Stomach (tissue), 9 donors: ENCODE measurements around the gene XPC. TPM values are rescaled to one million over a fixed set of nuclear protein-coding genes. Genes with fewer than 3 reads are reported as not detected.

Source experiments
- DNase-seq, 2 donors: peaks; one replicate each; pipeline versions ENCODE4 v3.0.0 to v3.0.0-alpha.2; 2013 to 2019
- H3K27ac ChIP-seq, 5 donors: fragments of 200-600 bp in 4 of 5; sonication (generic) in 4 of 5; one replicate each; pipeline ENCODE4 v1.5.1; 2013 to 2019; ENCODE audit warnings: mild to moderate bottlenecking in 1 of 5, moderate library complexity in 1 of 5
- H3K27me3 ChIP-seq, 3 donors: fragments of 200-600 bp; sonication (generic); one replicate each; pipeline ENCODE4 v1.5.1; 2017 to 2019; ENCODE audit warnings: mixed run types in 1 of 3
- H3K36me3 ChIP-seq, 4 donors: fragments of 200-600 bp; sonication (generic); 1 replicate in 3 of 4; 2 replicates in 1 of 4; pipeline ENCODE4 v1.5.1; 2016 to 2019
- H3K4me1 ChIP-seq, 4 donors: fragments of 200-600 bp; sonication (generic); one replicate each; pipeline ENCODE4 v1.5.1; 2016 to 2019
- H3K4me3 ChIP-seq, 4 donors: fragments of 200-600 bp; sonication (generic) in 3 of 4; one replicate each; pipeline ENCODE4 v1.5.1; 2016 to 2019; ENCODE audit warnings: mild to moderate bottlenecking in 1 of 4
- H3K9me3 ChIP-seq, 4 donors: fragments of 200-600 bp; sonication (generic); one replicate each; pipeline ENCODE4 v1.5.1; 2016 to 2019
- CTCF ChIP-seq, 7 experiments: fragments of 450-650 bp in 4 of 7; fragments of 200-600 bp in 3 of 7; sonication (generic) in 3 of 7; IDR thresholded peaks; one replicate each; pipeline ENCODE4 v1.5.1; 2016 to 2019; ENCODE audit warnings: antibody characterized with exemption in 7 of 7, control low read depth in 2 of 7, mild to moderate bottlenecking in 1 of 7
- EP300 ChIP-seq: sonication (generic); formaldehyde crosslinking; IDR thresholded peaks from one replicate; pipeline ENCODE4 v1.6.1; 2017; ENCODE audit warnings: antibody characterized with exemption
- POLR2A ChIP-seq, 4 donors: fragments of 450-650 bp; IDR thresholded peaks; one replicate each; pipeline ENCODE4 v1.6.1; 2016; ENCODE audit warnings: antibody characterized with exemption in 4 of 4, control low read depth in 2 of 4, mild to moderate bottlenecking in 1 of 4, moderate library complexity in 1 of 4
- POLR2AphosphoS5 ChIP-seq, 3 donors: sonication (generic); formaldehyde crosslinking; IDR thresholded peaks; one replicate each; pipeline ENCODE4 v1.6.1; 2016; ENCODE audit warnings: antibody characterized with exemption in 3 of 3
- WGBS, 5 donors: extraction: QIAGEN DNeasy Blood & Tissue Kit in 3 of 5; methylation state at CpG; one replicate each; pipeline versions ENCODE4 v1.1.5 to v1.1.7; 2013 to 2018; 5-methylcytosine and 5-hydroxymethylcytosine counted together
- intact Hi-C: fragments of 100-400 bp; cut with DNase I; formaldehyde crosslinking; loops from one replicate; pipeline ENCODE4 v1.15.1; 2023; ENCODE audit warnings: low total_unique reads
- polyA plus RNA-seq, 3 donors: library from polyadenylated mRNA; stranded (reverse); fragments of 200-250 nt; gene quantifications; one replicate each; pipeline ENCODE4 v1.2.3, GENCODE V29; 2013
- total RNA-seq, 5 donors: library from RNA; depleted of rRNA; stranded (reverse); fragments of >200 nt; gene quantifications; one replicate each; pipeline versions ENCODE4 v1.1.0 to v1.2.3, GENCODE V29; 2014 to 2016
- donor health status: healthy with polysubstance abuse.
- donor health status: Bipolar disorder and iron deficiency.
- donor health status: healthy.

The XPC gene
- total and polyA plus RNA-seq, 8 donors: 8.8 to 51.0 (median 36.2) TPM

GRCh38 chr3:14097616-14098391 lies 80.6 kb downstream of the XPC start:
- Histone ChIP-seq H3K27ac (no peak overlapping the region), H3K4me3 (no peak overlapping the region), H3K9me3 (peaks cover 0 to 15% (median 12%) of the 10 kb centered on the region in 4 donors), H3K4me1 (no peaks in the 10 kb centered on the region), H3K36me3 (no peaks in the 10 kb centered on the region), H3K27me3 (no peaks in the 10 kb centered on the region)
- WGBS, 5 donors: 91 to 97% (median 92%) methylated on average over 5 of the region's 5 CpGs
- intact Hi-C loops: loop anchor here (10.0 kb wide), 1 partner anchor 183 kb away; no protein-coding TSS in a partner anchor
- TF ChIP-seq POLR2AphosphoS5 (IDR thresholded peaks at IDR 0.05): no peak
- TF ChIP-seq EP300: no peak
- no peak for DNase-seq

GRCh38 chr3:14096742-14097141 lies 81.7 kb downstream of the XPC start:
- TF ChIP-seq CTCF (IDR thresholded peaks at IDR 0.05): no peak
- TF ChIP-seq POLR2A (IDR thresholded peaks at IDR 0.05): no peak
- TF ChIP-seq POLR2AphosphoS5 (IDR thresholded peaks at IDR 0.05): no peak
- no peak for TF ChIP-seq EP300
- Histone ChIP-seq H3K4me1 (no peaks in the 10 kb centered on the region), H3K27me3 (no peaks in the 10 kb centered on the region), H3K27ac (no peak overlapping the region), H3K4me3 (no peak overlapping the region), H3K9me3 (peaks cover 0 to 15% (median 12%) of the 10 kb centered on the region in 4 donors), H3K36me3 (no peaks in the 10 kb centered on the region)
- no peak for DNase-seq
- WGBS, 5 donors: 78 to 94% (median 82%) methylated on average over 3 of the region's 3 CpGs
- intact Hi-C loops: loop anchor here (10.0 kb wide), 1 partner anchor 182 kb away; no protein-coding TSS in a partner anchor

Other genes starting within 250 kb of the XPC start
- 10 to 100 TPM in 2 of 5 donors, 1 to 10 TPM in 3; 1.7 to 11.7 (median 9.0) TPM for gene CHCHD4, start 53.7 kb downstream of the XPC start, total RNA-seq
- gene CHCHD4, start 53.7 kb downstream of the XPC start, polyA plus RNA-seq: 10 to 100 TPM; 13.9 to 16.1 (median 14.8) TPM
- 10 to 100 TPM; 28.6 to 67.4 (median 51.9) TPM for gene TMEM43, start 53.5 kb downstream of the XPC start, total RNA-seq
- 10 to 100 TPM; 12.6 to 45.0 (median 12.7) TPM for gene TMEM43, start 53.5 kb downstream of the XPC start, polyA plus RNA-seq
- 10 to 100 TPM in 1 of 5 donors, 1 to 10 TPM in 4; 2.2 to 14.1 (median 6.1) TPM for gene LSM3, start 216 bp upstream of the XPC start, total RNA-seq
- gene LSM3, start 216 bp upstream of the XPC start, polyA plus RNA-seq: 10 to 100 TPM; 13.8 to 15.0 (median 14.2) TPM
- 10 to 100 TPM; 15.6 to 36.7 (median 28.0) TPM for gene SLC6A6, start 224.0 kb upstream of the XPC start, total RNA-seq
- 1 to 10 TPM; 3.0 to 6.8 (median 4.9) TPM for gene SLC6A6, start 224.0 kb upstream of the XPC start, polyA plus RNA-seq